Measurements from ENCODE around the gene PSMB5.
"Not testable (repeated sequence)": the region's sequence is repeated elsewhere in the genome, so short reads cannot be mapped to it uniquely, and the experiment has no call there.

Gene PSMB5

GRCh38 chr14:23015618-23016017, 19.1 kb downstream of the PSMB5 start:
- FAIRE-seq = no peak
- DNase-seq (ENCODE audit: low spot score) = no peak

DNA sequence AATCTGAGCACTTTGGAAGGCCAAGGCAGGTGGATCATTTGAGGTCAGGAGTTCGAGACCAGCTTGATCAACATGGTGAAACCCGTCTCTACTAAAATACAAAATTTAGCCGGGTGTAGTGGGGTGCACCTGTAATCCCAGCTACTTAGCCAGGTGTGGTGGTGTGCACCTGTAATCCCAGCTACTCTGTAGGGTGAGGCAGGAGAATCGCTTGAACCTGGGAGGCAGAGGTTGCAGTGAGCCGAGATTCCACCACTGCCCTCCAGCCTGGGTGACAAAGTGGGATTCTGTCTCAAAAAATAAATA, 21.0 kb downstream of the PSMB5 start:
- not testable (repeated sequence) for FAIRE-seq; DNase-seq (ENCODE audit: low spot score)

GRCh38 chr14:23013054-23013748, 21.5 kb downstream of the PSMB5 start:
- FAIRE-seq (no peak), DNase-seq (ENCODE audit: low spot score) (no peak)

- FAIRE-seq (no peak), DNase-seq (ENCODE audit: low spot score) (peak; percentile 4)
These were observed 24.6 kb downstream of the PSMB5 start, which contains the start of gene C14orf93 for GRCh38 chr14:23009939-23010726. Gene C14orf93, minus strand, starts transcription at chr14:23010143. Its CDS starts 11,120 bp downstream, at chr14:22999023.

DNA sequence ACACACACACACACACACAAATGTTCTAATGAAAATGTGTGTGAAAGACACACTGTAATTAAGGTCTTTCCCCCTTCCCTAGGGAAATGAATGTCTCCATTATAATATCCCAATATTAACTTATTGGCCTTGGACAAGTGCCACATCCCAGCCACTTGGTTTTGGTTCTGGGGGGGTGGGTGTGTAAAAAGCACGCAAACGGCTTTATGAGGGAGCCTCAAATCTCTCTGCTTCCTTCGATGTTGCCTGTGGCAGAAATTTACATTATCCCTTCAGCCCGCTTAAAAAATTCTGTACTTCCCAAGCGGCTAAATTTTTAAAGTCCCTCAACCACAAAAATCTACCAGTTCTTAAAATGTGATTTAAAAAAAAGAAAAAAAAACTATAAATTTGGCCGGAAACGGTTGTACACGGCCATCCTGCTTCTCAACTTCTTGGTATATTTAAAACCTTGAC, 25.2 kb downstream of the PSMB5 start:
- no peak for FAIRE-seq
- no peak for DNase-seq (ENCODE audit: low spot score)

GRCh38 chr14:23008831-23009230, 25.9 kb downstream of the PSMB5 start:
- FAIRE-seq (no peak), DNase-seq (ENCODE audit: low spot score) (no peak)

DNA sequence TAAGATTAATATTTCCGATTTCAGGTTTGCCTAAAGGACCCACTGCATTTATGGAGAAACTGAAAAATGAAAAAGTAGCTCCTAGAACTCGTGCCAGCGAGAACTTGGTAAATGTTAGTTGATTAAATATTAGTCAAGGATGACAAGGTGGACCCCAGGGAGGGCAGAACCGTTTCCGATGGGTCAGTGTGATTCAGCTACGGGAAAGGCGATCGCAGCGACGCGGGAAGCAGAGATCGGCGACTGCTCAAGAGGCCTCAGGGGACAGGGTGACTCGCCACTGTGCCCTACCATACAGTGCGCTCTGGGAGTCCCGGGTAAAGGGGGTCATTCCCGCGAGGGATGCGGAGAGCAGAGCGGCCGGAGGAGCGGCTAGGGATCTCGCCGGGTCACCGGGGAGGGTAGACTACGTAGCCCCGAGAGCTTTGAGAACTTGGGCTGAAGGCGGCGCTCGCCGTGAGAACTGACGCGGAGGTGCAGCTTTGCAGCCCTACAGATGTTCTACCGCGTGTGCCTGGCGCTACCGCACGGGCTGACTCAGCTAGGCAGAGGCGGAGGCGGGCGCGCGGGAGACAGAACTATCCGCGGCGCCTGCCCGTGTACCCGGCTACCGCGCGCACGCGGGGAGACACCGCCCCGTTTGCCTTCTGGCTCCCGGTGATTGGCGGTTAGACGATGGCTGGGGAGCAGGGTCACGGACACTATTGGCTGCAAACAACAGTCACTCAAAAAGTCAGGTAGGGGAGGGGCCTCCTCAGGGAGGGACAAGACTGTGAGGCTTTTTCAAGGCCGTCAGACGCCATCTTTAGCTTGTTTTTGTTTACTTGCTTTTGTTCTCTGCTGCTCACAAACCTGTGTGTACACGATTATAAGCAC, 27.9 kb downstream of the PSMB5 start:
- FAIRE-seq = peak; percentile 25

DNA sequence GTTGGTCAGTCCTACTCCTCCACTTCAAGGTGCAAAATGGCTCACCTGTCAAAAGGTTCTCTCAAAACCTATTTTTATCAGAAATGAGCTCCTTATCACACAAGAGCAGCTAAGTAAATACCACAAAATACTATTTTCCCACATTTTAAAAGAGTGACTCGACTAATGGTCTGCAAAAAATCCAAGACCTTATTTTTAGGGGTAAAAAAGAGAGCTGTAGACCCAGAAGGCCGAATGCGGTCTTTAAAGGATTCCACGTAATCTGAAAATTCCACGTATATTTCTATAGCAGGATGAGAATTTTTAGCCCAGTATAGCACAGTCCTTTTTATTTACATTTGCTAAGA, 28.5 kb downstream of the PSMB5 start:
- DNase-seq (ENCODE audit: low spot score) (no peak), FAIRE-seq (no peak)

More for the DNA sequence above, 27.9 kb downstream of the PSMB5 start:
- peak; percentile 89 for DNase-seq (ENCODE audit: low spot score)

GRCh38 chr14:23005451-23006187, 29.1 kb downstream of the PSMB5 start:
- DNase-seq (ENCODE audit: low spot score) (no peak), FAIRE-seq (no peak)

DNA sequence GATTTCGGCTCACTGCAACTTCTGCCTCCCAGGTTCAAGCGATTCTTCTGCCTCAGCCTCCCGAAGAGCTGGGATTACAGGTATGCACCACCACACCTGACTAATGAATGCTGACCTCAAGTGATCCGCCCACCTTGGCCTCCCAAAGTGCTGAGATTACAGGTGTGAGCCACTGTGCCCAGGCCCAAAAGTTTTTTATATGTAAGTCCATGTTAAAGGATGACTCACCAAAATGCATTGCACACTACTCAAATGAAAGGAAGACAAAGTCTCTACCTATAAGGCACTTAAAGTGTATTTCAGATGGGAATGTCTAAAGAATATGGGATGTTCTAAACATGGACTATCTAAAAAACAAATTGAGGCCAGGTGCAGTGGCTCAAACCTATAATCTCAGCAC, 30.4 kb downstream of the PSMB5 start:
- FAIRE-seq; DNase-seq (ENCODE audit: low spot score): not testable (repeated sequence)

DNA sequence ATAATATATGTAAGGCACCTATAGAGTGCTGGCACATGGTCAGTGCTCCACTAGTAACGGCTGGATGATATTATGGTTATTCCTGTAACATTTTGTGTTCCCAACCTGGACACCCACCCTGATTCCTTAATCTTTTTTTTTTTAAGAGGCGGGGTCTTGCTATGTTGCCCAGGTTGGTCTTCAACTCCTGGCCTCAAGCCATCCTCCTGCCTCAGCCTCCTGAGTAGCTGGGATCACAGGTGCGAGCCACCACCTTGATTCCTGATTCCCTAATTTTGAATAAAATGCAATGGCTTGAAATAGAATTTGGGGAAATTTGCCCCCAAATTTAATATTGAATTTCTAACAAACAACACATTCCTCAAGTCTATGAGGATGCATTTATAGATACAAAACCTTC, 32.1 kb downstream of the PSMB5 start:
- FAIRE-seq (no peak), DNase-seq (ENCODE audit: low spot score) (no peak)

DNA sequence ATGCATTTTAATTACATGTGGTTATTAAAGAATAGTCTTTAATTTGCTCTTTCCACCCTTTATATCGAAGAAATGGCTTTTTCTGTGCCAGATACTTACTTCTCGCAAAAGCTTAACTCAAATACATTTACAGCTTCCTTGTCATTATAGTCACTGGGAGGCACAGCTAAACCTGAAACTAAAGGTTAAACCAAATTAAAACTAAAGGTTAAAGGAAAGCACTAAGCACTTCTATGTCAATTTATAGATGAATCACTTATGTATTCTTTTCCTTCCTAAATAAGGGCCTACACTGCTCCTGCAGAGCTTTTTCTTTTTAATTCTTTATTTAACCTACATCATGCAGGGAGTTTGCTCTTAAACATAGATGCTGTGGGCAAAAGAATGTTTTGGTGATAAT, 33.8 kb downstream of the PSMB5 start:
- FAIRE-seq = no peak
- DNase-seq (ENCODE audit: low spot score) = no peak

DNA sequence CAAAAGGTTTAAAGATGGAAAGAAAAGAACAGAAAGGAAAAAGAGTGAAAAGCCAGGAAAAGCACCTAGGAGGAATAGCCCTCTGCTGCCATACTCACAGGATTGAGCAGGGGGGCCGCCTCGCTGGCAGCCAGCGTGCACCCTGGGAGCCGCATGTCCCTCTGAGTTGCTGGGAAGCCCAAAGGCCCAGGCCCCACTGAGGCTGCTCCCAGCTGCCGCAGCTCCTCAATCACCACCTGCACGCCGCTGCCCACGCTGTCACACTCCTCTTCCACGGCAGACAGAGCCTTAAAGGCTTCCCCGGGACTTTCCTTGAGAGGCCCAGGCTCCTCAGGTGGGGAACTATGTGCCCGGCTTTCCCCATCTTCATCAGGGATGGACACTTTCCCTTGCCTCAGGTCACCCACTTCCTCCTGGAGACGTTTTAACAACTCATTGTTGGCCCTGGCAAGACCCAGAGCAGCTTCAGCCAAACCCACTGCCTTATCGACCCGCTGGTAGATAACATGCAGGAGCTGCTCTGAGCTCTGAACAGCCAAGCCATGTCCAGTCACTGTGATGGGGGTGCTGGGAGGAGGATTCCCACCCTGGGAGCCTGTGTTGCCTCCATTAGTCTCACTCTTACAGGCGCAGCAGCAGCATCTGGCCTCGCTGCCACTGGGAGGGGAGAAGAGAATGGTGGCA, 36.2 kb downstream of the PSMB5 start:
- FAIRE-seq (no peak), DNase-seq (ENCODE audit: low spot score) (no peak)

- DNase-seq (ENCODE audit: low spot score) (no peak), FAIRE-seq (no peak)
These were observed 36.9 kb downstream of the PSMB5 start for GRCh38 chr14:22997676-22998323.

DNA sequence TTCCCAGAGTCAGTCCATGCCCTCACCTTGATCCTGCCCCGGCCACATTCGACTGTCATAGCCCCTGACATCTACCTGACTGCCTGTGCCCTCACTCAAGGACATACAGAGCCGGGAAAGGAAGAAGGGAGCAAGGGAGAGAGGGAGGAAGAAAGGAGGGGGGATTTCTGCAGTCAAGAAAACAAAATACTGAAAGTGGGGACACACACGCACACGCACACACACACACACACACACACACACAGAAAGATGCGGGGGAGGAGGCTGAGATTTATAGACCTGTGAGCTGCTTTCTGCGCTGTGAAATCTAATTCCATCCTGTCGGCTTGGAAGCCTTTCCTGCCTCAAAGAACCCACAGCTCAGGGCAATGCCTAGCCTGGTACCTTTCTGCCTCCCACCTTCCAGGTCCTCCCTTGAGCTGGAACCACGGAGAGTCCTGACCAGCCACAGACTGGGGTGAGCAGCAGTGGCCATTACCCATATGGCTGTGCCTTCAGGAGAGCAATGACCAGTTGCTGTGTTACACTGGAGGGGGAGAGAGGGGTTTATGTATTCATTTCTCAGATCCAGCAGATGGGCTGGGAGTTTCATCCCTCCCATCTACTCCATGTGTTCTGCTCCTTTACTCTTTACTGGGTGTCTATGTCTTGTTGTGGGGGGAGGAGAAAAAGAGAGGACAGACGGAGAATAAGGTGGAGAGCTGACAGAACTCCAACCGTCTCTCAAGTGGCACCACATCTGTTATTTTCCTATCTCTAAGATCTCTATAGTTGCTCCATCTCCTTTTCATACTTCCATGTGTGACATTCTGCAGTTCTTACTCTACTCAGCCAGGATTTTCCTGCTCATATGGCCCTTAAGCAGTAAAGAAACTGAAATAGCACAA, 37.7 kb downstream of the PSMB5 start:
- FAIRE-seq (no peak), DNase-seq (ENCODE audit: low spot score) (no peak)

- DNase-seq (ENCODE audit: low spot score) (no peak), FAIRE-seq (no peak)
These were observed 38.6 kb downstream of the PSMB5 start for GRCh38 chr14:22995889-22996625.

DNA sequence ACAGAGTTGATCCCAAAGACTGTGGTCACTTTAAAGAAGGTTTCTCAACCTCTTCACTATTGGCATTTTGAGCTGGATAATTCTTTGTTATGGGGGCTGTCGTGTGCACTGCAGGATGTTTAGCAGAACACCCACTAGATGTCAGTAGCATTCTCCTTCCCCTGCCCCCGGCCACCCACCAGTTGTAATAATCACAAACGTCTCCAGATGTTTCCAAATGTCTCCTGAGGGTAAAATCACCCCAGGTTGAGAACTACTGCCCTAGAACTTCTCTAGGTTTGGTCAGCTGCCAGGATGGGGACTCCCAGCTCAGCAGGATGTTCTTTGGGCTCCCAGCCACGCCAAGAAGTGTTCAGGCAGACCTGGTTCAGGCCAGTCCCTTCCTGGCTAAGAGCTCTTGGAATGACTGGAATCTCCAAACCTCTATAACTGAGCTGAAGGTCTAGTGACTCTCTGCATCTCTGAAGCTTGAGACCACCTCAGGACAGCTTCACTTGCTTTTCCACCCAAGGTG, 39.9 kb downstream of the PSMB5 start:
- FAIRE-seq (no peak), DNase-seq (ENCODE audit: low spot score) (no peak)

GRCh38 chr14:22993517-22993916, 41.2 kb downstream of the PSMB5 start:
- FAIRE-seq (no peak), DNase-seq (ENCODE audit: low spot score) (no peak)
